Measurements from ENCODE around the gene CD38.

- no peak for TF ChIP-seq JUND (IDR thresholded peaks at IDR 0.05)
- TF ChIP-seq ATF3 (IDR thresholded peaks at IDR 0.05), result no peak
- no peak for TF ChIP-seq CTCF (IDR thresholded peaks at IDR 0.05 in 2 of 3, conservative IDR thresholded peaks at IDR 0.05 in 1 of 3; ENCODE audit: borderline replicate concordance in 1 of 3, insufficient read depth in 1 of 3, low read depth in 2 of 3, low read length in 2 of 3)
- TF ChIP-seq POLR2A (IDR thresholded peaks at IDR 0.05; ENCODE audit: borderline replicate concordance, extremely low read depth, insufficient read depth, insufficient read length), result no peak
These were observed 54.7 kb downstream of the CD38 start for GRCh38 chr4:15832523-15833451.

All from HCT116 (cell line).